Fibroblast of villous mesenchyme (primary cell): Measurements from ENCODE around the gene PYM1. TPM values are rescaled to one million over a fixed set of nuclear protein-coding genes. Genes with fewer than 3 reads are reported as not detected.

ENCODE experiments used
- DNase-seq: peaks from one replicate; pipeline ENCODE4 v3.0.0-alpha.2; 2010; ENCODE audit warnings: low read depth
- H3K4me3 ChIP-seq: 2 replicates; pipeline ENCODE4 v1.5.1; 2011; ENCODE audit warnings: low read depth, mild to moderate bottlenecking, low read length
- CTCF ChIP-seq: IDR thresholded peaks from 2 replicates; pipeline ENCODE4 v1.5.1; 2012; ENCODE audit warnings: low read depth, mild to moderate bottlenecking, low read length; ENCODE audit not compliant: insufficient read depth
- total RNA-seq: library from RNA; depleted of rRNA; stranded (reverse); fragments of >200 nt; gene quantifications from 2 replicates; pipeline ENCODE4 v1.2.3, GENCODE V29; 2012

Gene PYM1
- total RNA-seq, 1 donor, result 32.8 TPM

GRCh38 chr12:55912908-55913307 is 14.8 kb downstream of the PYM1 start:
- H3K4me3 ChIP-seq, result no peak overlapping the region
- DNase-seq, result no peak
- no peak for TF ChIP-seq CTCF

- H3K4me3 ChIP-seq, result no peak overlapping the region
- no peak for DNase-seq
- TF ChIP-seq CTCF, result no peak
Observed at GRCh38 chr12:55909513-55909884, 18.2 kb downstream of the PYM1 start.

- no peak for DNase-seq
Observed at GRCh38 chr12:55908726-55909512, 18.8 kb downstream of the PYM1 start.

GRCh38 chr12:55906056-55906455 is 21.6 kb downstream of the PYM1 start:
- no peak overlapping the region for H3K4me3 ChIP-seq
- no peak for TF ChIP-seq CTCF
- DNase-seq, result no peak

More at GRCh38 chr12:55908726-55909512, 18.8 kb downstream of the PYM1 start:
- H3K4me3 ChIP-seq, result no peak overlapping the region
- no peak for TF ChIP-seq CTCF

GRCh38 chr12:55901881-55902490 is 25.7 kb downstream of the PYM1 start:
- TF ChIP-seq CTCF, result no peak
- no peak overlapping the region for H3K4me3 ChIP-seq
- DNase-seq, result no peak

- H3K4me3 ChIP-seq, result no peak overlapping the region
- peak; percentile 66 for DNase-seq
Observed at GRCh38 chr12:55899082-55899481, 28.6 kb downstream of the PYM1 start.

More at GRCh38 chr12:55899082-55899481, 28.6 kb downstream of the PYM1 start:
- TF ChIP-seq CTCF, result no peak
